ENCODE results near the gene GOLGA8B. TPM values are rescaled to one million over a fixed set of nuclear protein-coding genes. Genes with fewer than 3 reads are reported as not detected.
"Not testable (repeated sequence)": the region's sequence is repeated elsewhere in the genome, so short reads cannot be mapped to it uniquely, and the experiment has no call there.

Gene GOLGA8B
- total RNA-seq, 1 experiment from 2014 or later = 42.1 TPM

GRCh38 chr15:34575035-34575434, 8.4 kb downstream of the GOLGA8B start:
- H4K20me1 ChIP-seq (ENCODE audit: control insufficient read depth, insufficient read depth, insufficient read length); H4K5ac ChIP-seq (ENCODE audit: insufficient read length, low read depth, low read length); H4K8ac ChIP-seq (replicated peaks; ENCODE audit: insufficient read length, low read depth, low read length); H4K91ac ChIP-seq (ENCODE audit: insufficient read length, low read depth, low read length); H3K14ac ChIP-seq (ENCODE audit: insufficient read depth, low read length); H3T11ph ChIP-seq (ENCODE audit: low read length); H3K9me3 ChIP-seq (ENCODE audit: control insufficient read depth, low read depth, low read length); H3K79me2 ChIP-seq (ENCODE audit: insufficient read depth, low read length); H3K27me3 Mint-ChIP-seq (ENCODE audit: low read depth); H2AFZ ChIP-seq (ENCODE audit: low read length); H2BK120ac ChIP-seq (ENCODE audit: low read depth, low read length, poor library complexity, severe bottlenecking); H3K4ac ChIP-seq (ENCODE audit: low read depth, low read length); H3K4me3 Mint-ChIP-seq; H3K23ac ChIP-seq (ENCODE audit: insufficient read length, low read depth, low read length); H2BK12ac ChIP-seq (ENCODE audit: insufficient read length, low read depth, low read length); H3K56ac ChIP-seq (ENCODE audit: insufficient read length, low read depth, low read length); H3K4me1 Mint-ChIP-seq; H2BK20ac ChIP-seq (ENCODE audit: low read depth, low read length, poor library complexity, severe bottlenecking); H3K9ac ChIP-seq (ENCODE audit: extremely low read depth, insufficient read length, low read length); H3K18ac ChIP-seq (ENCODE audit: insufficient read length, low read depth, low read length); DNase-seq; H3K79me1 ChIP-seq (ENCODE audit: insufficient read depth, low read depth, low read length, poor library complexity, severe bottlenecking); H3K36me3 Mint-ChIP-seq (ENCODE audit: insufficient read depth in 1 of 3, low read depth in 3 of 3); H2BK5ac ChIP-seq (ENCODE audit: insufficient read length, low read length); H2BK15ac ChIP-seq (ENCODE audit: low read depth, low read length); H3K23me2 ChIP-seq (ENCODE audit: insufficient read length, low read depth, low read length, poor library complexity, severe bottlenecking); H2AK5ac ChIP-seq (ENCODE audit: insufficient read length, low read length); H3K27ac ChIP-seq (ENCODE audit: insufficient read length, low read depth, low read length); H3K9me3 Mint-ChIP-seq; H3K27me3 ChIP-seq (ENCODE audit: insufficient read depth, low read length); H3K4me1 ChIP-seq (ENCODE audit: insufficient read depth, low read length); H3K4me2 ChIP-seq (ENCODE audit: insufficient read depth, insufficient read length, low read length): not testable (repeated sequence)
- no CpG with 5 or more reads among the region's 12 CpGs for WGBS (ENCODE audit: extremely low coverage, insufficient read length, low lambda C conversion rate)
- H3K27ac Mint-ChIP-seq = peak overlapping the region in 1 of 3 experiments; percentile 35; a peak in 1 of 7 replicates

DNA sequence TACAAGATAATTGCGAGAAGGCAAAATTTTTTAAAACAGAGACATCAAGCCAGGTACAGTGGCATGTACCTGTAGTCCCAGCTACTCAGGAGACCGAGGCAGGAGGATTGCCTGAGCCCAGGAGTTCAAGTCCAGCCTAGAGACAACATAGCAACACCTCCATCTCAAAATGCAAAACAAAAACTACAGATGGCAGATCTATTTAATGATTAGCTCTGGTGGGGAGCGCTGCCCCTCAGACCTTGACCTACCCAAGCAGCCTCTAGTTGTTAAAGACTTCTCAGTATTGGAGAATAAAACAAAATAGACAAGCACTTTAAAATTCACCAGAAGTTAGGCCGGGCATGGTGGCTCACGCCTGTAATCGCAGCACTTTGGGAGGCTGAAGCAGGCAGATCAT, 10.5 kb downstream of the GOLGA8B start:
- not testable (repeated sequence) for H3K79me2 ChIP-seq (ENCODE audit: insufficient read depth, low read length); H3K79me1 ChIP-seq (ENCODE audit: insufficient read depth, low read depth, low read length, poor library complexity, severe bottlenecking); DNase-seq; H3K4me1 Mint-ChIP-seq; H3K23ac ChIP-seq (ENCODE audit: insufficient read length, low read depth, low read length); H3T11ph ChIP-seq (ENCODE audit: low read length); H3K4me3 Mint-ChIP-seq; H3K4ac ChIP-seq (ENCODE audit: low read depth, low read length); H3K27ac ChIP-seq (ENCODE audit: insufficient read length, low read depth, low read length); H3K27me3 Mint-ChIP-seq (ENCODE audit: low read depth); H2BK20ac ChIP-seq (ENCODE audit: low read depth, low read length, poor library complexity, severe bottlenecking); H3K9me3 Mint-ChIP-seq; H4K8ac ChIP-seq (replicated peaks; ENCODE audit: insufficient read length, low read depth, low read length); H3K14ac ChIP-seq (ENCODE audit: insufficient read depth, low read length); H3K4me2 ChIP-seq (ENCODE audit: insufficient read depth, insufficient read length, low read length); H2BK12ac ChIP-seq (ENCODE audit: insufficient read length, low read depth, low read length); H3K23me2 ChIP-seq (ENCODE audit: insufficient read length, low read depth, low read length, poor library complexity, severe bottlenecking); H2AK5ac ChIP-seq (ENCODE audit: insufficient read length, low read length); H3K9ac ChIP-seq (ENCODE audit: extremely low read depth, insufficient read length, low read length); H2BK5ac ChIP-seq (ENCODE audit: insufficient read length, low read length); H4K20me1 ChIP-seq (ENCODE audit: control insufficient read depth, insufficient read depth, insufficient read length); H2BK15ac ChIP-seq (ENCODE audit: low read depth, low read length); H3K9me3 ChIP-seq (ENCODE audit: control insufficient read depth, low read depth, low read length); H3K27me3 ChIP-seq (ENCODE audit: insufficient read depth, low read length); H3K56ac ChIP-seq (ENCODE audit: insufficient read length, low read depth, low read length); H2AFZ ChIP-seq (ENCODE audit: low read length); H3K18ac ChIP-seq (ENCODE audit: insufficient read length, low read depth, low read length); H2BK120ac ChIP-seq (ENCODE audit: low read depth, low read length, poor library complexity, severe bottlenecking); H4K91ac ChIP-seq (ENCODE audit: insufficient read length, low read depth, low read length); H3K36me3 Mint-ChIP-seq (ENCODE audit: insufficient read depth in 1 of 3, low read depth in 3 of 3); H3K27ac Mint-ChIP-seq; H4K5ac ChIP-seq (ENCODE audit: insufficient read length, low read depth, low read length); H3K4me1 ChIP-seq (ENCODE audit: insufficient read depth, low read length)
- WGBS (ENCODE audit: extremely low coverage, insufficient read length, low lambda C conversion rate) = no CpG with 5 or more reads among the region's 6 CpGs
